ENCODE measurements around the gene PLCL2.
"Not testable (repeated sequence)": the region's sequence is repeated elsewhere in the genome, so short reads cannot be mapped to it uniquely, and the experiment has no call there.

Gene PLCL2

DNA sequence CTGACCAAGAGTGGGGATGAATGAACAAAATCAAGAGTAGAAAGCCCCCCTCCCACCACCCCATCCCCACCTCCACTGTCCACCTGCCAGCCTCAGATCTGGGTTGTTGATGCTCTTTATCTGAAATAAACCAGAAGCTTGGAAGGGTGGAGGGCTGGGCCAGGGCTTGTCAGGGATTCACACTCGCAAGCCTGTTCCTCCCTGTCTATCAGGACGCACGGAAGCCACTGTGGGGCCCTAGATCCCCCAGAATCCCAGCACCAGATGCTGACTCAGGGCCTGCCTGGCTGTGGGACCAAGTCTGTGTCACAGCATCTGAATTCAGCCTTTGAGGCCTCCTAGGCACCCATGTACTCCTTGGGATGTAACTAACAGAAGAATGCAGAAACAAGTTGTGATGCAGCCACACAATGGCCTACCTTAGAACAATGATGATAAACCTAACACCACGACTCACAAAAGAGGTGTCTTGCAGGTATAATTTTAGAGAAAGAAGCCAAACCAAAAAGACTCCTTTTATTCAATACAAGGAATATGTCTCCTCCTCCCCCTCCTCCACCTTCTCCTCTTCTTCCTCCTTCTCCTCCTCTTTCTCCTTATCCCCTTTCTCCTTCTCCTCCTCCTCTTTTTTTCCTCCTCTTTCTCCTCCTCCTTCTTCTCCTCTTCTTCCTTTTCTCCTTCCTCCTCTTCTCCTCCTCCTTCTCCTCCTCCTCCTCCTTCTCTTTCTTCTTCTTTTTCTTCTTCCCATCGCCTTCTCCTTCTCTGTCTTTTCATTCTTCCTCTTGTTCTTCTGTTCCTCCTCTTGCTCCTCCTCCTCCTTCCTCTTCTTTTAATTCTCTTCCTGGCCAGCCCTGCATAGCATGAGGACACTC lies 234.7 kb downstream of the PLCL2 start:
- Histone ChIP-seq H2AFZ (ENCODE audit: low read length, unreplicated experiment) (no peak overlapping the region), H3K27ac (ENCODE audit: low read depth, low read length) (no peak overlapping the region), H3K79me2 (ENCODE audit: control insufficient read depth, insufficient read depth, low read length, unreplicated experiment) (no peaks in the 10 kb centered on the region), H3K4me1 (ENCODE audit: control insufficient read depth, insufficient read depth, low read length, unreplicated experiment) (no peaks in the 10 kb centered on the region), H3K27me3 (ENCODE audit: insufficient read depth, low read length) (no peaks in the 10 kb centered on the region), H3K4me3 (ENCODE audit: low read depth, low read length) (no peak overlapping the region), H3K36me3 (ENCODE audit: insufficient read depth, low read length) (no peaks in the 10 kb centered on the region)

- no peak overlapping the region for H2AFZ ChIP-seq (ENCODE audit: low read length, unreplicated experiment)
- H3K27me3 ChIP-seq (ENCODE audit: insufficient read depth, low read length), result no peaks in the 10 kb centered on the region
- no peak overlapping the region for H3K4me3 ChIP-seq (ENCODE audit: low read depth, low read length)
- H3K36me3 ChIP-seq (ENCODE audit: insufficient read depth, low read length), result no peaks in the 10 kb centered on the region
- no peaks in the 10 kb centered on the region for H3K4me1 ChIP-seq (ENCODE audit: control insufficient read depth, insufficient read depth, low read length, unreplicated experiment)
- H3K79me2 ChIP-seq (ENCODE audit: control insufficient read depth, insufficient read depth, low read length, unreplicated experiment), result no peaks in the 10 kb centered on the region
- H3K27ac ChIP-seq (ENCODE audit: low read depth, low read length), result no peak overlapping the region
Observed at GRCh38 chr3:17120115-17120514, 235.4 kb downstream of the PLCL2 start.

GRCh38 chr3:17121336-17121735 lies 236.6 kb downstream of the PLCL2 start:
- Histone ChIP-seq H3K36me3 (ENCODE audit: insufficient read depth, low read length) (no peaks in the 10 kb centered on the region), H3K4me3 (ENCODE audit: low read depth, low read length) (no peak overlapping the region), H3K79me2 (ENCODE audit: control insufficient read depth, insufficient read depth, low read length, unreplicated experiment) (no peaks in the 10 kb centered on the region), H2AFZ (ENCODE audit: low read length, unreplicated experiment) (no peak overlapping the region), H3K27me3 (ENCODE audit: insufficient read depth, low read length) (no peaks in the 10 kb centered on the region), H3K27ac (ENCODE audit: low read depth, low read length) (no peak overlapping the region), H3K4me1 (ENCODE audit: control insufficient read depth, insufficient read depth, low read length, unreplicated experiment) (no peaks in the 10 kb centered on the region)

DNA sequence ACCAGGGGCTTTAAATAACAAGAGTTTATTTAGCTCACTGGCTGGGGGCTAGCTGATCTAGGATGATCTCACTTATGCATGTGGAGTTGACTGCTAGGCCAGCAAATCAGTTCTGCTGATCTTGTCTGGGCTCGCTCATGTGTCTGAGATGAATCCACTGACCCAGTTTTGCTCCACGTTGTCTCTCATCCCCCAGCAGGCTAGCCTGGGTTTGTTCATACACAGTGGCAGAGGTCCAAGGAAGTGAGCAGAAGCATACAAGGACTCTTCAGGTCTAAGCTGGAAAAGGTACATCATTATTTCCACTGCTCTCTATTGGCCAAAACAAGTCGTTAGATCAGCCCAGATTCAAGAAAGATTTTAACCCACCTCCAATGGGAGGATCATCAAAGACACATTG lies 238.0 kb downstream of the PLCL2 start:
- H3K27me3 ChIP-seq (ENCODE audit: insufficient read depth, low read length), result no peaks in the 10 kb centered on the region
- H2AFZ ChIP-seq (ENCODE audit: low read length, unreplicated experiment), result no peak overlapping the region
- H3K36me3 ChIP-seq (ENCODE audit: insufficient read depth, low read length), result no peaks in the 10 kb centered on the region

GRCh38 chr3:17125738-17126442 lies 241.1 kb downstream of the PLCL2 start:
- no peaks in the 10 kb centered on the region for H3K27me3 ChIP-seq (ENCODE audit: insufficient read depth, low read length)
- H3K27ac ChIP-seq (ENCODE audit: low read depth, low read length), result no peak overlapping the region
- H3K4me1 ChIP-seq (ENCODE audit: control insufficient read depth, insufficient read depth, low read length, unreplicated experiment), result no peaks in the 10 kb centered on the region
- no peak overlapping the region for H3K4me3 ChIP-seq (ENCODE audit: low read depth, low read length)
- no peaks in the 10 kb centered on the region for H3K36me3 ChIP-seq (ENCODE audit: insufficient read depth, low read length)
- H2AFZ ChIP-seq (ENCODE audit: low read length, unreplicated experiment), result no peak overlapping the region
- no peaks in the 10 kb centered on the region for H3K79me2 ChIP-seq (ENCODE audit: control insufficient read depth, insufficient read depth, low read length, unreplicated experiment)

More for the DNA sequence above, 238.0 kb downstream of the PLCL2 start:
- Histone ChIP-seq H3K27ac (ENCODE audit: low read depth, low read length) (no peak overlapping the region), H3K79me2 (ENCODE audit: control insufficient read depth, insufficient read depth, low read length, unreplicated experiment) (no peaks in the 10 kb centered on the region), H3K4me3 (ENCODE audit: low read depth, low read length) (no peak overlapping the region), H3K4me1 (ENCODE audit: control insufficient read depth, insufficient read depth, low read length, unreplicated experiment) (no peaks in the 10 kb centered on the region)

- H3K4me1 ChIP-seq (ENCODE audit: control insufficient read depth, insufficient read depth, low read length, unreplicated experiment); H3K27ac ChIP-seq (ENCODE audit: low read depth, low read length); H3K36me3 ChIP-seq (ENCODE audit: insufficient read depth, low read length); H3K4me3 ChIP-seq (ENCODE audit: low read depth, low read length); H2AFZ ChIP-seq (ENCODE audit: low read length, unreplicated experiment); H3K27me3 ChIP-seq (ENCODE audit: insufficient read depth, low read length); H3K79me2 ChIP-seq (ENCODE audit: control insufficient read depth, insufficient read depth, low read length, unreplicated experiment): not testable (repeated sequence)
Observed at GRCh38 chr3:17128671-17129070, 243.9 kb downstream of the PLCL2 start.

- no peak overlapping the region for H3K27ac ChIP-seq (ENCODE audit: low read depth, low read length)
- H3K36me3 ChIP-seq (ENCODE audit: insufficient read depth, low read length), result no peaks in the 10 kb centered on the region
- no peaks in the 10 kb centered on the region for H3K79me2 ChIP-seq (ENCODE audit: control insufficient read depth, insufficient read depth, low read length, unreplicated experiment)
- H3K27me3 ChIP-seq (ENCODE audit: insufficient read depth, low read length), result no peaks in the 10 kb centered on the region
- no peaks in the 10 kb centered on the region for H3K4me1 ChIP-seq (ENCODE audit: control insufficient read depth, insufficient read depth, low read length, unreplicated experiment)
- no peak overlapping the region for H2AFZ ChIP-seq (ENCODE audit: low read length, unreplicated experiment)
- no peak overlapping the region for H3K4me3 ChIP-seq (ENCODE audit: low read depth, low read length)
Observed at GRCh38 chr3:17129556-17129955, 244.8 kb downstream of the PLCL2 start.

- Histone ChIP-seq H2AFZ (ENCODE audit: low read length, unreplicated experiment) (no peak overlapping the region), H3K4me3 (ENCODE audit: low read depth, low read length) (no peak overlapping the region), H3K27ac (ENCODE audit: low read depth, low read length) (no peak overlapping the region), H3K4me1 (ENCODE audit: control insufficient read depth, insufficient read depth, low read length, unreplicated experiment) (no peaks in the 10 kb centered on the region), H3K79me2 (ENCODE audit: control insufficient read depth, insufficient read depth, low read length, unreplicated experiment) (no peaks in the 10 kb centered on the region), H3K27me3 (ENCODE audit: insufficient read depth, low read length) (no peaks in the 10 kb centered on the region), H3K36me3 (ENCODE audit: insufficient read depth, low read length) (no peaks in the 10 kb centered on the region)
Observed at GRCh38 chr3:17130956-17131355, 246.2 kb downstream of the PLCL2 start.

DNA sequence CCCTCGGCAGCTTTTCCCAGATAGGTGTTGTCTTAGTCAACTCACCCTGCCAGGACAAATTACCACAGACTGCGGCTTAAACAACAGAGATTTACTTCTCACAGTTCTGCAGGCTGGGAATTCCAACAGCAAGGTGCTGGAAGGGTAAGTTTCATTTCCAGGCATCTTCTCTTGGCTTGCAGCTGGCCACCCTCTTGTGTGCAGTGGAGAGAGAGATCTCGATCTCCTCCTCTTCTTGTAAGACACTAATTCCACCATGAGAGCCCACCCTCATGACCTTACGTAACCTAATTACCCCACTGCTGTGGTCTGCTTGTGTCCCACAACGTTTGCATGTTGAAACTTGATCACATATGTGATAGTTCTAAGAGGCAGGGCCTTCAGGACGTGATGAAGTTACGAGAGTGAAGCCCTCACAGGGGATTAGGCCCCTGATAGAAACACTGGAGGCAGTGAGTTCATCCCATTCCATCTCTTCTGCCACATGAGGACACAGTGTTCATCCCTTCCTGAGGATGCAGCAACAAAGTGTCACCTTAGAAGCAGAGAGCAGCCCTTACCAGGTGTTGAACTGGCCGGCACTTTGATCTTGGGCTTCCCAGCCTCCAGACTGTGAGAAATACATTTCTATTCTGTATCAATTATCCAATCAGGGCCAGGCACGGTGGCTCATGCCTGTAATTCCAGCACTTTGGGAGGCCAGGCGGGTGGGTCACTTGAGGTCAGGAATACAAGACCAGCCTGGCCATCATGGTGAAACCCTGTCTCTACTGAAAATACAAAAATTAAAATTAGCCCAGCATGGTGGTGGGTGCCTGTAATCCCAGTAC lies 247.7 kb downstream of the PLCL2 start:
- Histone ChIP-seq H3K27ac (ENCODE audit: low read depth, low read length) (no peak overlapping the region), H3K4me3 (ENCODE audit: low read depth, low read length) (no peak overlapping the region), H3K36me3 (ENCODE audit: insufficient read depth, low read length) (no peaks in the 10 kb centered on the region), H3K79me2 (ENCODE audit: control insufficient read depth, insufficient read depth, low read length, unreplicated experiment) (no peaks in the 10 kb centered on the region), H3K4me1 (ENCODE audit: control insufficient read depth, insufficient read depth, low read length, unreplicated experiment) (no peaks in the 10 kb centered on the region), H3K27me3 (ENCODE audit: insufficient read depth, low read length) (no peaks in the 10 kb centered on the region), H2AFZ (ENCODE audit: low read length, unreplicated experiment) (no peak overlapping the region)

- no peaks in the 10 kb centered on the region for H3K36me3 ChIP-seq (ENCODE audit: insufficient read depth, low read length)
- no peaks in the 10 kb centered on the region for H3K27me3 ChIP-seq (ENCODE audit: insufficient read depth, low read length)
- no peak overlapping the region for H3K27ac ChIP-seq (ENCODE audit: low read depth, low read length)
- no peaks in the 10 kb centered on the region for H3K4me1 ChIP-seq (ENCODE audit: control insufficient read depth, insufficient read depth, low read length, unreplicated experiment)
- no peak overlapping the region for H3K4me3 ChIP-seq (ENCODE audit: low read depth, low read length)
- no peaks in the 10 kb centered on the region for H3K79me2 ChIP-seq (ENCODE audit: control insufficient read depth, insufficient read depth, low read length, unreplicated experiment)
- no peak overlapping the region for H2AFZ ChIP-seq (ENCODE audit: low read length, unreplicated experiment)
Observed at GRCh38 chr3:17133632-17134545, 249.1 kb downstream of the PLCL2 start.
